T-cell (primary cell): ENCODE measurements around the gene CMTM7. TPM values are rescaled to one million over a fixed set of nuclear protein-coding genes. Genes with fewer than 3 reads are reported as not detected.

Experiments used
- ATAC-seq, 4 experiments: fragments of 200-7000 bp in 3 of 4; fragments of 150-1000 bp in 1 of 4; cut with Tn5 transposase; replicated peaks in 1 of 4; 1 replicate in 3 of 4; 2 replicates in 1 of 4; pipeline ENCODE4 v1.10.0; 2021; ENCODE audit warnings: moderate library complexity in 3 of 4, mild to moderate bottlenecking in 2 of 4, moderate number of reproducible peaks in 1 of 4
- CTCF ChIA-PET, 2 donors: fragments of 300-600 bp; sonication (Branson Sonifier 250); formaldehyde crosslinking; loops; one replicate each; lab custom pipeline; 2022; ENCODE audit warnings: antibody characterized with exemption in 2 of 2; lab: Charles Lee
- POLR2A ChIA-PET, 2 donors: fragments of 300-600 bp; sonication (Branson Sonifier 250); formaldehyde crosslinking; loops; one replicate each; lab custom pipeline; 2022; ENCODE audit warnings: antibody characterized with exemption in 2 of 2; lab: Charles Lee
- DNase-seq, 35 experiments: peaks; one replicate each; pipeline versions ENCODE4 v3.0.0 to v3.0.0-alpha.2; 2013 to 2023
- H3K27ac ChIP-seq: one replicate; pipeline ENCODE4 v1.5.1; 2013; ENCODE audit warnings: low read length
- H3K27me3 ChIP-seq, 2 experiments: replicated peaks in 1 of 2; 1 replicate in 1 of 2; 2 replicates in 1 of 2; pipeline versions ENCODE4 v1.6.1 to v1.7.0; 2013; ENCODE audit warnings: low read length in 1 of 2, mixed read lengths in 1 of 2; ENCODE audit not compliant: control insufficient read depth in 2 of 2, insufficient read depth in 2 of 2; ENCODE audit errors: extremely low read depth in 1 of 2
- H3K36me3 ChIP-seq, 2 donors: 1 replicate in 1 of 2; 2 replicates in 1 of 2; pipeline versions ENCODE4 v1.6.1 to v1.7.0; 2013; ENCODE audit warnings: low read length in 1 of 2; ENCODE audit not compliant: control insufficient read depth in 2 of 2, insufficient read depth in 1 of 2; ENCODE audit errors: extremely low read depth in 1 of 2
- H3K4me1 ChIP-seq, 2 experiments: 1 replicate in 1 of 2; 2 replicates in 1 of 2; pipeline versions ENCODE4 v1.6.1 to v1.7.0; 2013; ENCODE audit warnings: low read length in 2 of 2, mixed read lengths in 1 of 2; ENCODE audit not compliant: insufficient read depth in 2 of 2, control insufficient read depth in 1 of 2; ENCODE audit errors: extremely low read depth in 1 of 2
- H3K4me3 ChIP-seq, 2 donors: 1 replicate in 1 of 2; 2 replicates in 1 of 2; pipeline versions ENCODE4 v1.5.1 to v1.7.0; 2013; ENCODE audit warnings: mild to moderate bottlenecking in 2 of 2, low read length in 1 of 2, moderate library complexity in 1 of 2; ENCODE audit not compliant: control insufficient read depth in 1 of 2; ENCODE audit errors: extremely low read depth in 1 of 2
- H3K9me3 ChIP-seq: 2 replicates; pipeline ENCODE4 v1.7.0; 2013
- H3K27ac Mint-ChIP-seq, 2 donors: one replicate each; pipeline ENCODE4 v1.8.0; 2020 to 2021; ENCODE audit warnings: mild to moderate bottlenecking in 2 of 2, mixed read lengths in 2 of 2
- H3K27me3 Mint-ChIP-seq, 2 donors: one replicate each; pipeline ENCODE4 v1.8.0; 2021 to 2022; ENCODE audit warnings: mixed read lengths in 2 of 2
- H3K36me3 Mint-ChIP-seq: one replicate; pipeline ENCODE4 v1.8.0; 2021; ENCODE audit warnings: mixed read lengths
- H3K4me1 Mint-ChIP-seq, 3 donors: one replicate each; pipeline ENCODE4 v1.8.0; 2020 to 2022; ENCODE audit warnings: mixed read lengths in 3 of 3, mild to moderate bottlenecking in 1 of 3
- H3K4me3 Mint-ChIP-seq, 3 donors: one replicate each; pipeline ENCODE4 v1.8.0; 2020 to 2022; ENCODE audit warnings: mild to moderate bottlenecking in 3 of 3, mixed read lengths in 3 of 3, moderate library complexity in 3 of 3
- H3K9me3 Mint-ChIP-seq, 3 donors: one replicate each; pipeline ENCODE4 v1.8.0; 2020 to 2022; ENCODE audit warnings: mixed read lengths in 3 of 3
- whole genome bisulfite sequencing: methylation state at CpG from one replicate; pipeline ENCODE4 v1.1.5; 2013; ENCODE audit warnings: missing lambda C conversion rate; ENCODE audit not compliant: insufficient coverage; 5-methylcytosine and 5-hydroxymethylcytosine counted together
- total RNA-seq, 35 experiments: library from RNA in 6 of 35; stranded (reverse) in 6 of 35; fragments of 120-200 nt in 1 of 35; gene quantifications; one replicate each; pipeline versions ENCODE4 v1.2.1 to v1.2.4 and lab custom pipeline; 2013 to 2026

The CMTM7 gene
- total RNA-seq, 5 donors from 2014 or later (not counting 1 experiment from before 2014, with no cell fraction given), result 40.7 to 56.7 (median 47.8) TPM

- Mint-ChIP-seq H3K9me3 (no peaks in the 10 kb centered on the region), H3K4me1 (peaks cover 51 to 62% (median 58%) of the 10 kb centered on the region in 3 donors), H3K36me3 (peaks cover 74% of the 10 kb centered on the region), H3K27me3 (no peaks in the 10 kb centered on the region), H3K4me3 (no peak overlapping the region), H3K27ac (peak overlapping the region in 1 of 2 donors; percentile 23)
- Histone ChIP-seq H3K4me1 (peaks cover 6% of the 10 kb centered on the region in 2 experiments), H3K27me3 (no peaks in the 10 kb centered on the region), H3K9me3 (no peaks in the 10 kb centered on the region), H3K4me3 (no peak overlapping the region), H3K36me3 (peaks cover 0 to 55% of the 10 kb centered on the region in 2 donors), H3K27ac (no peak overlapping the region)
- no peak for ATAC-seq
- WGBS, result 91% methylated on average over 12 of the region's 14 CpGs
- POLR2A ChIA-PET, result interaction anchor here in 1 of 2 donors (1.3 kb wide), 1 partner anchor 19 kb away, joined by 4 read pairs; no protein-coding TSS in a partner anchor
- CTCF ChIA-PET, result interaction anchor here (0.8 to 1.3 kb wide), 4 partner anchors 16 to 21 kb away, joined by 3 to 10 read pairs (median 4); no protein-coding TSS in a partner anchor
- DNase-seq, result no peak
Measured at GRCh38 chr3:32448686-32449474, 57.2 kb downstream of the CMTM7 start.

- no peaks in the 10 kb centered on the region for H3K9me3 Mint-ChIP-seq
- H3K36me3 ChIP-seq, result peaks cover 0 to 62% of the 10 kb centered on the region in 2 donors
- H3K4me3 Mint-ChIP-seq, result no peak overlapping the region
- ATAC-seq (no peak), DNase-seq (no peak)
- no CpG with 5 or more reads among the region's 3 CpGs for WGBS
- no peak overlapping the region for H3K4me3 ChIP-seq
- H3K36me3 Mint-ChIP-seq, result peaks cover 74% of the 10 kb centered on the region
- no peaks in the 10 kb centered on the region for H3K27me3 ChIP-seq
- H3K9me3 ChIP-seq, result no peaks in the 10 kb centered on the region
- ChIA-PET POLR2A (no interaction called here), CTCF (interaction anchor here (0.6 to 1.2 kb wide), 3 partner anchors 17 to 53 kb away, joined by 3 to 4 read pairs (median 4); partner anchors contain the start of gene CMTM6 (in 1 of the 2))
- H3K27me3 Mint-ChIP-seq, result no peaks in the 10 kb centered on the region
- no peak overlapping the region for H3K27ac Mint-ChIP-seq
- H3K4me1 ChIP-seq, result peaks cover 6 to 14% of the 10 kb centered on the region in 2 experiments
- peaks cover 51 to 61% (median 61%) of the 10 kb centered on the region in 3 donors for H3K4me1 Mint-ChIP-seq
- no peak overlapping the region for H3K27ac ChIP-seq
Measured at GRCh38 chr3:32449691-32450090, 58.0 kb downstream of the CMTM7 start.

GRCh38 chr3:32450426-32450825, 58.8 kb downstream of the CMTM7 start:
- Histone ChIP-seq H3K4me3 (no peak overlapping the region), H3K9me3 (no peaks in the 10 kb centered on the region), H3K36me3 (peaks cover 0 to 70% of the 10 kb centered on the region in 2 donors), H3K27me3 (no peaks in the 10 kb centered on the region), H3K27ac (no peak overlapping the region), H3K4me1 (peaks cover 11 to 22% of the 10 kb centered on the region in 2 experiments)
- no peak for ATAC-seq
- no peak for DNase-seq
- POLR2A ChIA-PET, result interaction anchor here in 1 of 2 donors (0.6 kb wide), 1 partner anchor 1812 kb away, joined by 3 read pairs; no protein-coding TSS in a partner anchor
- Mint-ChIP-seq H3K4me1 (peaks cover 54 to 65% (median 64%) of the 10 kb centered on the region in 3 donors), H3K4me3 (no peak overlapping the region), H3K27ac (peak overlapping the region; percentile 40 to 56), H3K36me3 (peaks cover 77% of the 10 kb centered on the region), H3K9me3 (no peaks in the 10 kb centered on the region), H3K27me3 (no peaks in the 10 kb centered on the region)
- no CpG with 5 or more reads among the region's 2 CpGs for WGBS
- CTCF ChIA-PET, result interaction anchor here (0.6 to 1.2 kb wide), 5 partner anchors 9 to 52 kb away, joined by 3 to 5 read pairs (median 4); partner anchors contain the start of gene CMTM6 (in 1 of the 2)

GRCh38 chr3:32450992-32451659, 59.5 kb downstream of the CMTM7 start:
- H3K27ac Mint-ChIP-seq, result peak overlapping the region in 1 of 2 donors; percentile 56
- ATAC-seq, result no peak
- no peak overlapping the region for H3K4me3 Mint-ChIP-seq
- 99% methylated on average over 8 of the region's 12 CpGs for WGBS
- POLR2A ChIA-PET, result interaction anchor here in 1 of 2 donors (0.6 kb wide), 1 partner anchor 1812 kb away, joined by 3 read pairs; no protein-coding TSS in a partner anchor
- CTCF ChIA-PET, result interaction anchor here in 1 of 2 donors (0.6 kb wide), 1 partner anchor 544 kb away, joined by 3 read pairs; no protein-coding TSS in a partner anchor
- no peak overlapping the region for H3K4me3 ChIP-seq
- H3K36me3 Mint-ChIP-seq, result peaks cover 73% of the 10 kb centered on the region
- H3K27me3 Mint-ChIP-seq, result no peaks in the 10 kb centered on the region
- H3K4me1 Mint-ChIP-seq, result peaks cover 54 to 66% (median 64%) of the 10 kb centered on the region in 3 donors
- H3K4me1 ChIP-seq, result peaks cover 16 to 29% of the 10 kb centered on the region in 2 experiments
- H3K9me3 Mint-ChIP-seq, result no peaks in the 10 kb centered on the region
- H3K27ac ChIP-seq, result no peak overlapping the region
- H3K27me3 ChIP-seq, result no peaks in the 10 kb centered on the region
- peaks cover 0 to 71% of the 10 kb centered on the region in 2 donors for H3K36me3 ChIP-seq
- DNase-seq, result peak in 1 of 35 experiments; percentile 1
- no peaks in the 10 kb centered on the region for H3K9me3 ChIP-seq

- no peak for ATAC-seq
Measured at GRCh38 chr3:32452009-32452408, 60.4 kb downstream of the CMTM7 start.

GRCh38 chr3:32453346-32453745, 61.7 kb downstream of the CMTM7 start:
- Mint-ChIP-seq H3K27ac (peak overlapping the region; percentile 84 to 97), H3K4me3 (no peak overlapping the region), H3K27me3 (no peaks in the 10 kb centered on the region), H3K9me3 (no peaks in the 10 kb centered on the region), H3K4me1 (peaks cover 54 to 66% (median 65%) of the 10 kb centered on the region in 3 donors), H3K36me3 (peaks cover 56% of the 10 kb centered on the region)
- ChIA-PET POLR2A (no interaction called here), CTCF (no interaction called here)
- 100% methylated on average over 2 of the region's 5 CpGs for WGBS
- peaks cover 0 to 69% of the 10 kb centered on the region in 2 donors for H3K36me3 ChIP-seq
- no peaks in the 10 kb centered on the region for H3K27me3 ChIP-seq
- ATAC-seq, result no peak
- H3K4me1 ChIP-seq, result peaks cover 29 to 46% of the 10 kb centered on the region in 2 experiments
- H3K4me3 ChIP-seq, result no peak overlapping the region
- DNase-seq, result no peak
- no peaks in the 10 kb centered on the region for H3K9me3 ChIP-seq
- no peak overlapping the region for H3K27ac ChIP-seq

More at GRCh38 chr3:32452009-32452408, 60.4 kb downstream of the CMTM7 start:
- no peaks in the 10 kb centered on the region for H3K27me3 Mint-ChIP-seq
- ChIA-PET CTCF (interaction anchor here (0.6 to 0.7 kb wide), 2 partner anchors 62 to 543 kb away, joined by 3 to 8 read pairs; no protein-coding TSS in a partner anchor), POLR2A (interaction anchor here in 1 of 2 donors (0.7 kb wide), 1 partner anchor 24 kb away, joined by 16 read pairs; no protein-coding TSS in a partner anchor)
- peaks cover 66% of the 10 kb centered on the region for H3K36me3 Mint-ChIP-seq
- Histone ChIP-seq H3K27ac (no peak overlapping the region), H3K27me3 (no peaks in the 10 kb centered on the region), H3K4me3 (no peak overlapping the region), H3K9me3 (no peaks in the 10 kb centered on the region), H3K36me3 (peaks cover 0 to 75% of the 10 kb centered on the region in 2 donors), H3K4me1 (peaks cover 19 to 33% of the 10 kb centered on the region in 2 experiments)
- no peak for DNase-seq
- H3K27ac Mint-ChIP-seq, result peak overlapping the region; percentile 17 to 73
- 100% methylated on average over 1 of the region's 4 CpGs for WGBS
- H3K9me3 Mint-ChIP-seq, result no peaks in the 10 kb centered on the region
- H3K4me3 Mint-ChIP-seq, result no peak overlapping the region
- peaks cover 55 to 66% (median 64%) of the 10 kb centered on the region in 3 donors for H3K4me1 Mint-ChIP-seq
